C4-2B (cell line): ENCODE data around the gene EPS8L1.

ENCODE experiments used
- H3K27ac ChIP-seq: fragments of 450-650 bp; 2 replicates; pipeline ENCODE4 v1.5.1; 2017
- ZFX ChIP-seq: fragments of 450-650 bp; IDR thresholded peaks from 2 replicates; pipeline ENCODE4 v1.6.1; 2017
- TF ChIP-seq, protein P1 (sequence below): fragments of 450-650 bp; conservative IDR thresholded peaks from 2 replicates; pipeline ENCODE4 v1.5.1; 2017; ENCODE audit warnings: mild to moderate bottlenecking

EPS8L1 gene

DNA sequence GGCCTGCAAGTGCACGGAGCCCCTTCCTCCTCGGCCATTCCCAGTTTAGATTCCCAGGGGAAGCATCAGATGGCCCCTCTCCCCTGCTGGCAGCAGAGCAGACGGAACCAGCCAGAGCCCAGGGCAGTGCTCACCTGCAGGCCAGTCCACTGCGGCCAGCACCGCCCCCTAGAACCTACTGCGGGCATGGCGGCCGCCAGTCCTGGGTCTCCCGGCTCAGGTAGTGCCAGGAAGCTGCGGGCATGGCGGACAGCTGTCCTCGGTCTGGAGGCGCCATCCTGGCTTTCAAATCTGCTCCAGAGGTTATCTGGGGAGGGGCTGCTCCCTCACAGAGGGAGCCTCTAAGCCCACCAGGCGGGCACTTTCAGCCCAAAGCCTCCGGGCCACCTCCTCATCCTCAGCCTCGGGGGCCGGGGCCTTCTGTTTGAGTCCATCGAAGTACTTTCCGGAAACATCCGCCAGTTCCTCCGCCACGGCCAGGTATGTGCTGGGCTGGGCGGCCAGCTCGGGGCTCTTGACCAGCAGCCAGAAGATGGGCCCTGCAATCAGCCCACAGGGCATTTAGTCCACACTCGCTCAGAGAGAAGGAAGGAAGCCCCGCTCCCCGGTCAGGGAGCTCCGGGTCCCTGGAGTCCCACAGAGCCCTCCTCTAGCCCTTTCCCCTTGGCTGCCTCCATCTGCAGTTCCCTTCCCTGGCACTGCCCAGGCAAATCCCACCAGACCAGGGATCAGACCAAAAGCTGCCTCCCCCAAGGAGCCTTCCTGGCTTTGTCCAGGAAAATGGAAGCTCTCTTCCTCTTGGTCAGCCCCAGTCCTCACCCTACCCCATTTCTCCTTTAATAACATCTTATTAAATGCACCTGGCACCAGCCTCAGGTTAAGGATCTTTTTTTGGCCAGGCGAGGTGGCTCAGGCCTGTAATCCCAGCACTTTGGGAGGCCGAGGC is 30.6 kb upstream of the EPS8L1 start:
- TF ChIP-seq ZFX = no peak
- TF ChIP-seq, protein P1, sequence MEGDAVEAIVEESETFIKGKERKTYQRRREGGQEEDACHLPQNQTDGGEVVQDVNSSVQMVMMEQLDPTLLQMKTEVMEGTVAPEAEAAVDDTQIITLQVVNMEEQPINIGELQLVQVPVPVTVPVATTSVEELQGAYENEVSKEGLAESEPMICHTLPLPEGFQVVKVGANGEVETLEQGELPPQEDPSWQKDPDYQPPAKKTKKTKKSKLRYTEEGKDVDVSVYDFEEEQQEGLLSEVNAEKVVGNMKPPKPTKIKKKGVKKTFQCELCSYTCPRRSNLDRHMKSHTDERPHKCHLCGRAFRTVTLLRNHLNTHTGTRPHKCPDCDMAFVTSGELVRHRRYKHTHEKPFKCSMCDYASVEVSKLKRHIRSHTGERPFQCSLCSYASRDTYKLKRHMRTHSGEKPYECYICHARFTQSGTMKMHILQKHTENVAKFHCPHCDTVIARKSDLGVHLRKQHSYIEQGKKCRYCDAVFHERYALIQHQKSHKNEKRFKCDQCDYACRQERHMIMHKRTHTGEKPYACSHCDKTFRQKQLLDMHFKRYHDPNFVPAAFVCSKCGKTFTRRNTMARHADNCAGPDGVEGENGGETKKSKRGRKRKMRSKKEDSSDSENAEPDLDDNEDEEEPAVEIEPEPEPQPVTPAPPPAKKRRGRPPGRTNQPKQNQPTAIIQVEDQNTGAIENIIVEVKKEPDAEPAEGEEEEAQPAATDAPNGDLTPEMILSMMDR = no peak

DNA sequence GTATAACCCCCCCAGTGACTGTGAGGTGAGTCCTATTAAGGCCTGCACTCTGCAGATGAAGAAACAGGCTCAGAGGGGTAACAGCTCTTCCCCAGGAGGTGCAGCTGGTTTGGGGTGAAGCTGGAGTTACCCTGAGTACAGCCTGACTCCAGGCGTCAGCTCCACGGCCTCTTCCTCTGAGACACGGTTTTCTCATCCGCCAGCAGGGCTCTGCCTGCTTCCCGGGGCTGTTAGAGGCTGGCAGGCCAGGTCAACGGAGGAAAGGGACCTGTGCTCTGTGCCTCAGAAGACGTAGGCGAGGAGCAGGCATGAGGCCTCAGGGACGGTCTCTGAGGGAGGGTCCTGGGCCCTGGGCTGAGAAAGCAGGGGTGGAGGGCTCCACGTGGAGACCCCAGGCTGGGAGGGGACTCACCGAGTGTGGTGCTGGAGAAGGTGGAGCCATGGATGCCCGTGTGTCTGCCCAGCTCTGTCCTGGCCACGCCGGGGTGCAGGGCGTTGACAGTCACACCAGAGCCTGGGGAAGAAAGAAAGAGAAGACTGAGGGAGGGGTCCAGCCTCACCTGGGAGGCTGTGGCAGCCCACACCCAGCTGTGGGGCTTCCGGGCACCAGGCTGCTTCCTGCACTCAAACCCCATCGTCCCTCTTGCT is 28.6 kb upstream of the EPS8L1 start:
- no peak overlapping the region for H3K27ac ChIP-seq

More for the DNA sequence above, 30.6 kb upstream of the EPS8L1 start:
- no peak overlapping the region for H3K27ac ChIP-seq

DNA sequence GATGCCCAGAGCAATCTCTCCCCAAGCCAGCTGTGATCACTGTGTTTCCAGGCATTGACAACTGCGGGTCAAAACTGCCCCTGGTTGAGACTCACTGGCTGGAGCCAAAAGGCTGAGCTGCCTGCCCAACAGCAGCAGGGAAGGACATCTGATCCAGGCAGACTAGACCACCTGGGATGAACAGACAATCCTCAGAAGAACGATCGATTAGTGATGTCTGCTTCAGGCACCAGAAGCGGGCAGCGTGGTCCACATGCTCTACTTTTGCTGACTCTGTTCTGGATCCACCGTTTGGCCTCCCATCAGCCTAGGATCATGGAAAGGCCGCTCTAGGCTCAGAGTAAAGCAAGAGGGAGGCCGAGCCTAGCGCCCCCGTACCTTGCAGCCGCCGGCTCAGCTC is 27.7 kb upstream of the EPS8L1 start:
- TF ChIP-seq ZFX = no peak
- TF ChIP-seq, protein P1 = no peak
- no peak overlapping the region for H3K27ac ChIP-seq

More for the DNA sequence above, 28.6 kb upstream of the EPS8L1 start:
- TF ChIP-seq, protein P1 = no peak
- no peak for TF ChIP-seq ZFX

DNA sequence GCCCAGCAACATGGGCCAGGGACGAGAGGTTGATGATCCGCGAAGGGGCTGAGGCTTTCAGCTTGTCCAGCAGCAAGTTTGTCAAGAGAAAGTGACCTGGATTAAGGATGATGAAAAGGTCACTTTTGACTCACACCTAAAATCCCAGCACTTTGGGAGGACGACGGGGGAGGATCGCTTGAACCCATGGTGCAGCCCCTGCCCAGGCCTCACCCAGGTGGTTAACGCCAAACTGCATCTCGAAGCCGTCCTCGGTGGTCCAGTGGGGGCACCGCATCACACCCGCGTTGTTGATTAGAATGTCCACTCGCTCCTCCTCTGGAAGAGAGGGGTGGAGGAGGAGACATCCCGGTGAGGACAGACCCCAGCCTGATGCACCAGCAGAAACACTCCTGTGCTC is 27.2 kb upstream of the EPS8L1 start:
- no peak overlapping the region for H3K27ac ChIP-seq
- TF ChIP-seq, protein P1 = no peak
- no peak for TF ChIP-seq ZFX

DNA sequence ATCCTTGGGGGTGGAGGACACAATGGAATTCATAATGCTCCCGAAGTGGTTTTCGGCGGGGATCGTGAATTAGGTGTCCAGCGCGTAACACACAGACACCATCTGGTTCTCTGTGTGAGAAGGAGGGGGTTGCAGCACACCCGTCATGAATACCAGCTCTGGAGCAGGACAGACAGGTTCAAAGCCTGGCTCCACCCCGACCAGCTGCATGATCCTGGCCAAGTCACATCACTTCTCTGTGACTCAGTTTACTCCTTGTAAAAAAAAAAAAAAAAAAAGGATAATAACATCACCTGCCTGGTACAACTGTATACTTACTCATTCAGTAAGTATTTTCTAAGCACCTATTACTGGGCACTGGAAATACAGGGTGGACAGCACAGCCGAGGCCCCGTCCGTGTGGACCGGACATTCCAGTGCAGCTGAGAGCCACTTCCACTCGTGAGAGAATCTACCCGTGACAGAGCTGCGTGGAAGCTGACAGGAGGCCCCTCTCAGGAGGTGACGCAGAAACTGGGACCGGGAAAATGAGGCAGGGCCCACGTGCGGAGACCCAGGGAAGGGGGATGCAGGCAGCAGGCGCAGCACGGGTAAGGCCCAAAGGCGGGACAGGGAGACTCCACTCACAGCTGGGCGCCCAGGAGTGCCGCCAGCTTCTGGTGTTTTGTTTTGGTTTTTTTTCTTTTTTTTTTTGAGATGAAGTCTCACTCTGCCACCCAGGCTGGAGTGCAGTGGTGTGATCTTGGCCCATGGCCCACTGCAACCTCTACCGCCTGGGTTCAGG is 24.7 kb upstream of the EPS8L1 start:
- TF ChIP-seq, protein P1 = no peak
- TF ChIP-seq ZFX = no peak
- H3K27ac ChIP-seq = no peak overlapping the region

DNA sequence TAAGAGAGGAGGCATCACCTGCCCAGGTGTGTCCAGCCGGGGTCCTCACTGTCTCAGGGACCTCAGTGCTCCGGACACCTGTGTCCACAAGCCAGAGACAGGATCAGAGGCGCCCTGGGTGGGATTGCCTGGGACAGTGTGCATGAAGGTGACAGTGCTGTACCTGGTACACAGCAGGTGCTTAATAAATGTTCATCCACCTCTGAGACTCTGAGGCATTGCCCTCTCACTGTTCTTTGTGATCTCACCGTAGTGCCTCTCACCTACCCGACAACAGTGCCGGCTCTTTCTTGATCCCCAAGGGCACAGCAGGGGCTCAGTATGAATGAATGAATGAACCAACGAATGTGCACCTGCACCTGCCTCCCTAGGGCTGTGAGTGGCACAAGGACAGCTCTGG is 21.9 kb upstream of the EPS8L1 start:
- H3K27ac ChIP-seq = no peak overlapping the region
- TF ChIP-seq ZFX = no peak
- TF ChIP-seq, protein P1 = no peak

DNA sequence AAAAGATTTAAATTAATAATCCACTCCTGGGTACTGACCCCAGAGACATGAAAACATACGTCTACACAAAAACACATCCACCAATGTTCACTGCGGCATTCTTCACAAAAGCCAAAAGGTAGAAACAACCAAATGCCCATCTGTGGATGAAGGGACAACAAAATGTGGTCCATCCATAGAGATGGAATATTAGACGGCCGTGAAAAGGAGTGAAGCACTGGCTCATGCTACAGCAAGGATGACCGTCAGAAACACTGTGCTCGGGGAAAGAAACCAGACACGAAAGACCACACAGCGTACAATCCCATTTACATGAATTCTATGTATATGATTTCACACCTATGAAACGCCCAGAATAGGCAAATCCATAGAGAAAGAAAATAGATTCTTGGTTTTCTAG is 18.8 kb upstream of the EPS8L1 start:
- H3K27ac ChIP-seq = no peak overlapping the region
- no peak for TF ChIP-seq ZFX
- TF ChIP-seq, protein P1 = no peak
